ENCODE measurements around the gene TIMM9.
"Not testable (repeated sequence)": the region's sequence is repeated elsewhere in the genome, so short reads cannot be mapped to it uniquely, and the experiment has no call there.

The TIMM9 gene, protein sequence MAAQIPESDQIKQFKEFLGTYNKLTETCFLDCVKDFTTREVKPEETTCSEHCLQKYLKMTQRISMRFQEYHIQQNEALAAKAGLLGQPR

DNA sequence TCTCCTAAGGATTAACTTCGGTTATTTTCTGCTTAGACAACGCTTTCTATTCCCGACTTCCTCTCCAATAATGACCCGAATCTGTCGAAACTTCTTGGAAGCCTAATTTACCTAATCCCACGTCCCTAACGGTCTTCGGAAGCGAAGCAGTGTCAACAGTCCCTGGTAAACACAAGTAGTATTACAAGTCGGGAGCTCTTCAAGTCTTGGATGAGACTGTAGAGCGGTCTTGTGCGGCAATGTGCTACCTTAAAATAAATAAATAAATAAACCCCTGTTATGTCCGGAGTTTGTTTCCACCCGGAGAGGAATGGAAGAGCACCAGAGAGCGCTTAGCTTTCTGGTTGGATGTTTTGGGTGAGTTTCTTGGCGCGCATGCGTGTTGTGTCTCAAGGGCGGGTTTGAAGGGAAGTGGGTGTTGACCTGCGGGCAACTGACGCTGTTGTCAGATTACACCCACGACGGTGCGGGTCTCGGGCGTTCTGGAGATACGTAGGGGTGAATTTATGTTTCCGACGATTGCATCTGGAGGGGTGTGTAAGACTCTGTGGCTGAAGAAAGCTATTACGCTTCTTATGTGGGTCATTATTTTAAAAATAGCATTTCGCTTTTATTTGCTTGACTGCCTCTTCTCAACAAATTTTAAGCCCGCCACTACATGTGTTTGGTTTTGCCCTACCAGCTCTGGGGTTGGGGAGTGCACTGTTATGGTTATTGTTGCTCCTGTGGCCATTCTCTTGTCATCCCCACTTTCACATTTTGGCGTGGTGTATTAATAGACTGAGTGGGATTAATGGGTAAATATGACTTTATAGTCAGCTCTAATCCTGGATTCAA is at the start of gene TIMM9, which contains the start of gene KIAA0586:
TIMM9 (minus strand) TSS at position 251 of the 837 bp plus-strand sequence. CDS start 15,586 bp downstream, outside the sequence.
KIAA0586 (plus strand) TSS at position 439 of the 837 bp plus-strand sequence. CDS start 546 bp downstream, outside the sequence.
- DNase-seq (ENCODE audit: low read depth in 1 of 2, low spot score in 1 of 2): peak; percentile 86 to 96

DNA sequence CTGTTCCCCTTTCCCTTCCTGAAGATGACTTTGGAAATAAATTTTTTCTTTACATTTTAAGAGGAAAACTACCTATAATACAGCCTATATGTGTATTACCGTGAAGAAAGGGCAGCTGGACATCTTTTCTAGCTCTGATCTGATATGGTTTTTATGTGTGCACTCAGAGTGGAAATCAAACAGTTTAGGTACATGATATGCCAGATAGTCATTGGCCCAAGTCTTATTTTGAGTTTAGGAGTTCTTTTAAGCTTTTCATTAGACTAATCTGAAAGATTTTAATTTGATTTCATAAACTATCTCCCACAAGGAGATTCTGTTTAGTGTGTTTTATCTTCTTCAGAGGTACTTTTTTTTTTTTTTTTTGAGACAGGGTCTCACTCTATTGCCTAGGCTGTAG is 49.0 kb upstream of the TIMM9 start:
- no peak for DNase-seq (ENCODE audit: low read depth in 1 of 2, low spot score in 1 of 2)

DNA sequence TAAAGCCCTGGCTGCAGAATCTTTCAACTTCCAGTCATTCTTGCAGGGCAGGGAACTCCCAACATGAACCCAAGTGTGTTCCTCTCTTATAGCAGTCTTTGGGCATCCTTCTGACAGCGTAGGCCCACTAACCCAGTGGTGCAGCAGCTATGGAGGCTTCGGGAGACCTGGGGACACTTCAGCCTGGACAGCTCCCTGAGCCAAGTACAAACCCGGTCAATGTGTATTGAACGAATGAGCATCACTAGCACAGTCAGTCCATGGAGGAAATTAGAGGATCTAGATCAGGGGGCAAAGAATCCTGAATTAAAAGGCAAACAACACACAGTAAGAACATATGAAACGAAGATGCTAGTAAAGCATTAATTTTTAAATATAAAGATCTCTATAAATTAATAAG is 42.0 kb upstream of the TIMM9 start:
- no peak for DNase-seq (ENCODE audit: low read depth in 1 of 2, low spot score in 1 of 2)

DNA sequence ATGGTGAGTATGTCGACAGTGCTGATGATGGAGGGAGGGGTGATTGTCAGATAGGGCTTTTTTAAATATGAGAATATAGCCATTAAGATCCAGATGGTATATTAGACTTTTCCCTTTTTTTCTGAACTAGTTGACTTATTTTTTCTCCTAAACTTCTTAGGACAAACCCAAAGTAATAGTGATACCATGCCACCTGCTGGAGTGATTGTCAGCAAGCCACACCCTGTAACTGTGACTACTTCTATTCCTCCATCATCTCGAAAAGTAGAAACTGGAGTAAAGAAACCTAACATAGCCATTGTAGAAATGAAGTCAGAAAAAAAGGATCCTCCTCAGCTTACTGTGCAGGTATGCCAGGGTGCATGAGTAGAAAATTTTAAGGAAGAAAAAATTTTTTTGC is 40.2 kb upstream of the TIMM9 start:
- DNase-seq (ENCODE audit: low read depth in 1 of 2, low spot score in 1 of 2): no peak

DNA sequence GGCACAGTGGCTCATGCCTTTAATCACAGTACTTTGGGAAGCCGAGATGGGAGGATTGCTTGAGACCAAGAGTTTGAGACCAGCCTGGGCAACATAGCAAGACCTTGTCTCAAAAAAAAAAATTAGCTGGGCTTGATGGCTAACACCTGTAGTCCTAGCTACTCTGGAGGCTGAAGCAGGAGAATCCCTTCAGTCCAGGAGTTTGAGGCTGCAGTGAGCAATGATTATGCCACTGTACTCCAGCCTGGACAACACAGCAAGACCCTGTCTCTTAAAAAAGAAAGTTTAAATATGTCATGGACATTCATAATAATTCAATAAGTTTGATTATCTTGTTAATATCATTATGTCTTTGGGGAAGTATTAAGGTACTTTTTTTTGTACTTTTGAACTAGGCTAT is 39.1 kb upstream of the TIMM9 start:
- DNase-seq (ENCODE audit: low read depth in 1 of 2, low spot score in 1 of 2): no peak

DNA sequence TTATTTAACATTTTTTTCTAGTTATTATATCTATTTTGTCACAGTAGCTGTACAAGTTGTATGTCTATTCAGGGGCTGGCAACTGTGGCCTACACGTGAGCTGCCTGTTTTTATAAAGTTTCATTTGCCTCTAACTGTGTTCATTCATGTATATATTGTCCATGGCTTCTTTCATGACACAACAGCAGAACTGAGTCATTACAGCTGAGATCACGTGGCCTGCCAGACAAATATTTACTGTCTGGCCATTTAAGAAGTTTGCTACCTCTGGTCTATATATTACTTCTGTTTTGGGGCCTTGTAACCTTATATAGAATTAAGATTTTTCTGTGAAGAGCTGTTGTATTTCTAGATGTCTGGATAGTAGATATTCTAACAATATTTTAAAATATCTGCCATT is 38.1 kb upstream of the TIMM9 start:
- no peak for DNase-seq (ENCODE audit: low read depth in 1 of 2, low spot score in 1 of 2)

DNA sequence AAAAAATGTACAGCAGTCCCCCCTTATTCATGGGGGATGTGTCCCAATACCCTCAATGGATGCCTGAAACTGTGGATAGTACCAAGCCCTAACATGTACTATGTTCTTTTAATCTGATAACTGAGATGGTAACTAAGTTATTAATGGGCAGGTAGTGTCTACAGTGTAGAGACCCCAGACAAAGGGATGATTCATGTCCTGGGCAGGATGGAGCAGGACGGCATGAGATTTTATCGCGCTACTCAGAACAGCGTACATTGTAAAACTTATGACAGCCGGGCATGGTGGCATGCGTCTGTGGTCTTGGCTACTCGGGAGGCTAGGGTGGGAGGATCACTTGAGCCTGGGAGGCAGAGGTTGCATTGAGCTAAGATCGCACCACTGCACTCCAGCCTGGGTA is 37.3 kb upstream of the TIMM9 start:
- no peak for DNase-seq (ENCODE audit: low read depth in 1 of 2, low spot score in 1 of 2)

DNA sequence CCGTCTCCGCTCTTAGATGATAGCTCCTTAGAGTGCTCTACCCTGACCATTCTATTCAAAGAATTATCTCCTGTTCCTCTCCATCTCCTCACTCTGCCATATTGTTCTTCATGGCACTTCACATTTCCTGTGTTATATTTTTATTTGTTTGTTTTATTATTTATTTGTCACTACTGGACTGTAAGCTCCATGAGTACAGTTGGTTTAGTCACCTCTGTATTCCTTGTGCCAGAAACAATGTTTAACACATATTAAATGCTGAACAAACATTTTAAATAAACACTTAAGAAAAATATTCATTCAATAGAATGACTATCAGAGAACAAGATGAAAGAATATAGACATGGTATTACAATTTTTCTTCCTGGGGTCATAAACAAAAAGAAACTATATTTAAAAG is 35.8 kb upstream of the TIMM9 start:
- DNase-seq (ENCODE audit: low read depth in 1 of 2, low spot score in 1 of 2): no peak

DNA sequence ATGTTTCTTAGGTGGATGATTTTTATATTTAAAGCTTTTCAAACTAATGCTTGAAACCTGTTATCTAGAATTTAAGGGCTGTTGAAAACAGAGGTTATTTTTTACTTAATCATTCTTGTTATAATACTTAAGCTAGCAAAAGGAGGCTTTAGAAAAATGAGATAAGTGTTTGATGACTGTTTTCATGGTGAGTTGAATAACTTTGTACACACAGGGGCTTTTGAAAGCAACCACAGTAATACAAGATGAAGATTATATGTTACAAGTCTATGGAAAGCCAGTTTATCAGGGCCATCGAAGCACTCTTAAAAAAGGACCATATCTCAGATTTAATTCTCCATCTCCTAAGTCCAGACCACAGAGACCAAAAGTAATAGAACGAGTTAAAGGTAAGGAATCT is 33.4 kb upstream of the TIMM9 start:
- DNase-seq (ENCODE audit: low read depth in 1 of 2, low spot score in 1 of 2): no peak

DNA sequence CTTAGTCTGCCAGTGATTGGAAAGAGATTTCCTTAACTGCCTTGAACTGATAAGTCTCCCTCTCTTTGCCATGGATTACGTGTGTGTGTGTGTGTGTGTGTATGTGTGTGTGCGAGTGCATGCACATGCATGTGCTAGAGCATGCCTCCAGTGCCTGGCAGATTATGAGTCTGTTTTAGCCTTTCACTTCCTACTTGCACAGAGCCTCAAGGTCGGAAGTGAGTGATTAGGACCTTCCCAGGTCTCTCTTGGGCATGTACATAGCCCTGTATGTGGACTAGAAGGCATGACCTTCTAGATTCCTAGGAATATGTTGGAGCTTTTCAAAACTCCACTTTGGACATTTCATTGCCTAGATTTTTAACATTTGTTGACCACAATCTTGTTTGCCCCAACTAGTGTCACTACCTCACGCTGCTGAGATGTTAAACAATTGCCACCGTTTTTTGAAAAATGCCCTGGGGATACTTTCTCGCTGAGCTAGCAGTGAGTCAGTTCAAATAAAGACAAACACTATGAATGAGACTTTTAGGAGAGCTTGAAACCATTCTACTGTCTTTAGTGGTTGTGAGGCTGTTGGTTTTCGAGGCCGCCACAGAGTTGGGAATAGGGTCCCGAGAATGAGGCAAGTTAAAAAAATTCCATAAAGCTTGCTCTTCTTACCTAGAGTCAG is 28.4 kb upstream of the TIMM9 start:
- DNase-seq (ENCODE audit: low read depth in 1 of 2, low spot score in 1 of 2): no peak

DNA sequence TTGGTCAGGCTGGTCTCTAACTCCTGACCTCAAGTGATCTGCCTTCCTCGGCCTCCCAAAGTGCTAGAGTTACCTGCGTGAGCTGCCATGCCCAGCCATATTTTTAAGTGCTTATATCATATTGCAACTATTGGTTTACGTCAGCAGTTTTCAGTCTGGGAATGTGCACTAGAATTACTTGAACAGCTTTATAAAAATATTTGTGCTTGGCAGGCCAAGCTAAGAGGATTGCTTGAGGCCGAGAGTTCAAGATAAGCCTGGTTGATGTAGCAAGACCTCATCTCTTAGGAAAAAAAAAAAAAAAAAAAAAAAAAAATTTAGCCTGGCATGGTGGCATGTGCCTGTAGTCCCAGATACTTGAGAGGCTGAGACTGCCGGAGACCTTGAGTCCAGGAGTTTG is 17.3 kb upstream of the TIMM9 start:
- no peak for DNase-seq (ENCODE audit: low read depth in 1 of 2, low spot score in 1 of 2)

DNA sequence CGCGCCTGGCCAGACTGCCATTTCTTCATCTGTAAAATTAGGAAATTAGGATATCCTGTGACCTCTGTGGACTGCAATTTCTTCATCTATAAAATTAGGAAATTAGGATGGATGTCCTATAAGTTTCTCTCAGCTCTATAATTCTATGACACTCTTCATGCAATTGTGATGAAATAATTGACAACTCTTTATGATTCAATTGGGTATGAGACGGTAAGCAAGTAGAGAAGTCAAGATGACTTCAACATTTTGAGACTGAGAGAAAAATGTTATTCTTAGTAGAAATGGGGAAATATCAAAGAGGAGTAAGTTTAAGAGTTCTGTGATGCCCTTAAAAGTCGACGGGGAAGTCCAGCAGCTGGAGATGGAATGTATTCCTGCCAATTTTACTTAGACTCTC is 12.1 kb upstream of the TIMM9 start:
- DNase-seq (ENCODE audit: low read depth in 1 of 2, low spot score in 1 of 2): no peak

DNA sequence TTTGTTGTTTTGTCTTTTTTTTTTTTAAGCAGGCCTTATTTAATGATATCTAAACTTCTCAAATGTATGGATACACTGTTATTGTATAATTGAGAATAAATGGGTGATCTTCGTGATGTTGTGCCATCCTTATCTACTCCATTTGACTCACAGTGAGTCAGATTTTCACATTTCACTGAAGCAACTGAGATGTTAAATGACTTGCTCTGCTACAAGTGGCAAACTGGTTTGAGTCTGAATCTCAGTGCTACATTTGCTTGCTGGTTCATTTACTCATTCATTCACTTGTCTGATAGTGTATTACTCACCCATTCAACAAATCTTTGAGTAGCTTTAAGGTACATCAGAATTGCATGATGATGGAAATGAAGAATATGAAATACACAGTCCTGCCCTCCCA is 2.8 kb upstream of the TIMM9 start:
- peak in 1 of 2 donors; percentile 23 for DNase-seq (ENCODE audit: low read depth in 1 of 2, low spot score in 1 of 2)

DNA sequence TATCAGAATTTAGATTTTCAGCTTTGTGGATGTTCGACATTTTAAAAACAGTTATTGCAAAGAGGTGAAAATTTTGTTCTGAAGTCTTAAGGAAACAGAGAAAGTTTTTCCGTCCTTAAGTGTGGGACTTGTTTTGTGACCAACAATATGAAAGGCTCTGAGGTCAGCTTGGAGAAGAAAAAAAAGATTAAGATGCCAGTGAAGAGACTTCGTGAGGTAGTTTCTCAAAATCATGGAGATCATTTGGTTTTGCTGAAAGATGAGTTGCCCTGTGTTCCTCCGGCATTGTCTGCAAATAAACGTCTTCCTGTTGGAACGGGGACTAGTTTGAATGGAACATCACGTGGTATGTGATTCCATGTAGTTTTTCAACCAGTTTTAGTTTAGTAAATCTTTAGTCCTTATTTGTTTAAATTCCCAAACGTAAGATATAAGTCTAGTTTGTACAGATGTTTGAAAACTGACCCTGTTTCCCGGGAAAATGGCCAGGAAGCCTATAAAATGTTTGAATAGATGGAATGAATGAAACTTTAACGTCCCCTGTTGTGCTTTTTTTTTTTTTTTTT is 870 bp upstream of the TIMM9 start:
- DNase-seq (ENCODE audit: low read depth in 1 of 2, low spot score in 1 of 2): no peak

DNA sequence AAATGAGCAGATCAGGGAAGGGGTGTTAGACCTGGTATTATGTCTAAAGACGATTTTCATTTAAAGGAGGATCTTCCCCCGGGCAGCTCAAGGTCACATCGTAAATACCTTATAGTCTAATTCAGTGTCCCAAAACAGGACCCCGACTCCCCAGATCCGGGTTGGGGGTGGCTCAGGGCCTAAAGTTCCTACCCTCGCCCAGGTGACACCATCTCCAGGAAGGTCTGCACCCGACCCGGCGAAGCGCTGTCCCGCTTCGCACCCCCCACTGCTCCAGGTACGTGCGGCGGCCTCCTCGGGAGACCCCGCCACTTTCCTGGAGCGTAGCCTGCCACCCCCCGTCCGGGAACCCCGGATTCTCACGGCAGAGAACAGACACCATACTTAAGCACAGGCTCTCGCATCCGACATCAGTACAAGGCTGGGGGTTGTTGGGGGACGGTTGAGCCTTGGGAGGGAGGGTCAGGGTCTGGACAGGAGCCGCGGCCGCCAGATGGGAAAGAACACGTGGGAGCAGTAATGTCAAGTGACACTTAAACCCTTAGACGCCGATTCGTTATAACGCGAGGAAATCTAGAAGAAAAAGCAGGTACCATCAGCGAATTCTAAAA is 556 bp downstream of the TIMM9 start:
- peak; percentile 46 for DNase-seq (ENCODE audit: low read depth in 1 of 2, low spot score in 1 of 2)

DNA sequence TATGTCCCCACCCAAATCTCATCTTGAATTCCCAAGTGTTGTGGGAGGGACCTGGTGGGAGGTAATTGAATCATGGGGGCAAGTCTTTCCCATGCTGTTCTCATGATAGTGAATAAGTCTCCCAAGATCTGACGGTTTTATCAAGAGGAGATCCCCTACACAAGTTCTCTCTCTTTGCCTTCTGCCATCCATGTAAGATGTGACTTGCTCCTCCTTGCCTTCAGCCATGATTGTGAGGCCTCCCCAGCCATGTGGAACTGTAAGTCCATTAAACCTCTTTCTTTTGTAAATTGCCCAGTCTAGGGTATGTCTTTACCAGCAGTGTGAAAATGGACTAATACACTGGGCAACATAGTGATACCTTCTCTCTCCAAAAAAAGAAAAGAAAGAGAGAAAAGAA is 10.4 kb downstream of the TIMM9 start:
- not testable (repeated sequence) for DNase-seq (ENCODE audit: low read depth in 1 of 2, low spot score in 1 of 2)

DNA sequence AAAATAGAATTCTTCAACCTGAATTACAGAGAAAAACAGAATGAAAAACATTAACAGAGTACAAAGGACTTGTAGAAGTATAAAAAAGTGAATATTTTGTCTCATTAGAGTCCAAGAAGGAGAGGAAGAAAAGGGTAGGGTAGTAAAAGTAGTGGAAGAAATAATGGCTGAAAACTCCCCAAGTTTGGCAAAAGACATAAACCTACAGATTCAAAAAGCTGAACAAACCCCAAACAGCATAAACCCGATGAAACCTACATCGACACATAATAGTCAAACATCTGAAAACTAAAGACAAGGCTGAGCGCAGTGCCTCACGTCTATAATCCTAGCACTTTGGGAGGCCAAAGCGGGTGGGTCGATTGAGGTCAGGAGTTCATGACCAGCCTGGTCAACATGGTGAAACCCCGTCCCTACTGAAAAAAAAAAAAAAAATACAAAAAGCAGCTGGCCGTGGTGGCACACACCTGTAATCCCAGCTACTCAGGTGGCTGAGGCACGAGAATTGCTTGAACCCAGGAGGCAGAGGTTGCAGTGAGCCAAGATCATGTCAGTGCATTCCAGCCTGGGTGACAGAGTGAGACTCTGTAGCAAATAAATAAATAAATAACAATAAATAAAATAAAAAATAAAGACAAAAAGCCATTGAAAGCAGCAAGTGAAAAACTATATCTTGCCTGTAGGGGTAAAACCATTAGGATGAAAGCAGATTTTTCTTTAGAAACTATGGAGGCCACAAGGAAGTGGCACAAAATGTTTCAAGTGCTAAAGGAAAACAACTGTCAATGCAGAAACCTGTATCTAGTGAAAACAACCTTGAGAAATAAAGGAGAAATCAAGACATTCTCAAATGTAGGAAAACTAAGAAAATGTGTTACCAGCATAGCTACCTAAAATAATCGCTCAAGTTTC is 11.4 kb downstream of the TIMM9 start:
- no peak for DNase-seq (ENCODE audit: low read depth in 1 of 2, low spot score in 1 of 2)

DNA sequence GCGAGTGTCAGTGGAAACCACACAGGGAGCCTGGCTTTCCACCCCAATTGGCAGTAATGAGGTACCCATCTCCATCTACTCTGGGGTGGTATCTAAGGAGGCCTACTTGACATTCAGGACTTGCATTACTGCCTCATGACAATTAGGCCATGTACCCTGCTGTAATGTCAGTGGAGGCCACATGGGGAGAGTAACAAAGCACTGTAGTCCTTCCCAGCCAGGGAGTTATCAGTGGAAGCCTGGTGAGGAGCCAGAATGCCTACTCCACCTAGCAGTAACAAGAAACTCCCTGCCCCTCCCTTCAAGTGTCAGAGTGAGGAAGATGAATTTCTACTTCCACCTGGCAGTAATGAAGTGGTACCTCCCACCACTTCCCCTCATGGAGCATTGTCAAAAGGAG is 12.5 kb downstream of the TIMM9 start:
- DNase-seq (ENCODE audit: low read depth in 1 of 2, low spot score in 1 of 2): no peak

DNA sequence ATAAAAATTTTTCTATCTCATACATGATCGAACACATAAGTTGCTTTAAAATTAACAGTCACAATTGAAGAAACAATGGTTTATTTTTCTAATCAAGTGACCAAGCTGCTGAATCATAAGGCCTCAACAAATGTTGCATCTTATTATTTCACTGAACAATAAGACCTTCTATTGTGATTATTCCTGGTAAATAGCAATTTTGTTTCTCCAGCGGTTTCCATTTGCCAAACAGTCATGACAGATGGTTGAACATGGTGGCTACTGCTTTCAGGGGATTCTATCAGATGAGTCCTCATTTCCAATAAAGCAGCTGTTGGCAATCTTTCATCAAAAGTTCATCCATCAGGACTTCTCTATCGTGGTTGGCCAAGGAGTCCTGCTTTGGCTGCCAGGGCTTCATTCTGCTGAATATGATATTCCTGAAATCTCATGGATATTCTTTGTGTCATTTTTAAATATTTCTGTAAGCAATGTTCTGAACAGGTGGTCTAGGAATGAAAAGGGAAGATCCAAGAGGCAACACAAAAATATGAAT is 18.6 kb downstream of the TIMM9 start:
- DNase-seq (ENCODE audit: low read depth in 1 of 2, low spot score in 1 of 2): no peak

DNA sequence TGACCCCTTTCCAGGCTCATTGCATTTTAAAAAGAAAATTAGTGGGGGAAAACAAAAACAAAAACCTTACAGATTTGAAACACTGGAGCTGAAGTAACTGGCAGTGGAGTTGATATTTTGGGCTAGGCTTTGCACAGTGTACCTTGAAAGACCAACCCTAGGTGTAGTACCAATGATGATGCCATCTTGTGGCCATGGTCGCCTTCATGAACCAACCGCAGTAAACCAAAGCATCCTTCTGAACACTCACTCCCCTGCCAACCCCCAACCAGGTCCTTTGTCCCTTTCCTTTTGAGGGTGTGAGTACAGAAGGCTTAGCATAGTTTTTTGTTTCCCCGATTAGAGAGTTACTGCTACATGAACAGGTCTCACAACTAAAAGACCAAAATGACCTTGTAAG is 25.7 kb downstream of the TIMM9 start:
- no peak for DNase-seq (ENCODE audit: low read depth in 1 of 2, low spot score in 1 of 2)
